Measurements from ENCODE around the gene MXRA8. TPM values are rescaled to one million over a fixed set of nuclear protein-coding genes. Genes with fewer than 3 reads are reported as not detected.

The MXRA8 gene
- total and polyA plus RNA-seq, 9 of the 15 experiments (the other 6 are each of a cell fraction or from before 2014, with no cell fraction given) = 0.66 to 11.3 (median 6.3) TPM

DNA sequence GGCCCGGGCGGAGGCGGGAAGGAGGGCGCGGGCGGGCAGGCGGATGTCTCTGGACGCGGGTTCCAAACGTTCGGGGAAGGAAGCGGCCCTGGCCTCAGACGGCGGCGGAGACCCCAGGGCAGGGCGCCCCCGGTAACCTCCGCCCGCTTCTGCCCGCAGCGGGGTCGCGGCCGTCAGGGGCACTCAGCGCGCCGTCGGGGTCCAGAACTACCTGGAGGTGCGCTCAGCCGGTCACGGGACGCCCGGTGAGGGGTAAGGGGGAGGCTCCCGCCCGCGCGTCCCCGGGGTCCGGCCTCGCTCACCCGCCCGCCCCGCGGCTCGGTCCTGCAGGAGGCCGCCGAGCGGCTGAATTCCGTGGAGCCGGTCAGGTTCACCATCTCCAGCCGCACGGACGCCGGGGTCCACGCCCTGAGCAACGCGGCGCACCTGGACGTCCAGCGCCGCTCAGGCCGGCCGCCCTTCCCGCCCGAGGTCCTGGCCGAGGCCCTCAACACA lies 49.6 kb downstream of the MXRA8 start (continued):
- TF ChIP-seq, protein P1, sequence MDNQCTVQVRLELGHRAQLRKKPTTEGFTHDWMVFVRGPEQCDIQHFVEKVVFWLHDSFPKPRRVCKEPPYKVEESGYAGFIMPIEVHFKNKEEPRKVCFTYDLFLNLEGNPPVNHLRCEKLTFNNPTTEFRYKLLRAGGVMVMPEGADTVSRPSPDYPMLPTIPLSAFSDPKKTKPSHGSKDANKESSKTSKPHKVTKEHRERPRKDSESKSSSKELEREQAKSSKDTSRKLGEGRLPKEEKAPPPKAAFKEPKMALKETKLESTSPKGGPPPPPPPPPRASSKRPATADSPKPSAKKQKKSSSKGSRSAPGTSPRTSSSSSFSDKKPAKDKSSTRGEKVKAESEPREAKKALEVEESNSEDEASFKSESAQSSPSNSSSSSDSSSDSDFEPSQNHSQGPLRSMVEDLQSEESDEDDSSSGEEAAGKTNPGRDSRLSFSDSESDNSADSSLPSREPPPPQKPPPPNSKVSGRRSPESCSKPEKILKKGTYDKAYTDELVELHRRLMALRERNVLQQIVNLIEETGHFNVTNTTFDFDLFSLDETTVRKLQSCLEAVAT (IDR thresholded peaks at IDR 0.05) = no peak
- TF ChIP-seq KLF13 (tag; IDR thresholded peaks at IDR 0.05; ENCODE audit: borderline replicate concordance, low read depth) (no peak), RHOXF2B (CRISPR knock-in tag; conservative IDR thresholded peaks at IDR 0.05) (no peak), ZNF583 (CRISPR knock-in tag; IDR thresholded peaks at IDR 0.05) (0 out of 2 replicates have a peak, but pooled peaks have one; percentile 36), ARNT (IDR thresholded peaks at IDR 0.05) (no peak), KDM4B (IDR thresholded peaks at IDR 0.05; ENCODE audit: borderline replicate concordance in 2 of 2, low read depth in 1 of 2) (0 out of 4 replicates have a peak, but pooled peaks of 1 of the 2 experiments have one; percentile 5), FOXK2 (conservative IDR thresholded peaks at IDR 0.05 in 1 of 2, IDR thresholded peaks at IDR 0.05 in 1 of 2; ENCODE audit: low read depth in 2 of 2) (no peak), ZBTB8A (IDR thresholded peaks at IDR 0.05; ENCODE audit: partially characterized antibody) (no peak), POLR3G (IDR thresholded peaks at IDR 0.05; ENCODE audit: extremely low read depth, insufficient read length, insufficient replicate concordance) (no peak), KDM1A (IDR thresholded peaks at IDR 0.05) (no peak), ZNF445 (CRISPR knock-in tag; IDR thresholded peaks at IDR 0.05; ENCODE audit: low read depth) (no peak), E2F4 (CRISPR knock-in tag; IDR thresholded peaks at IDR 0.05; ENCODE audit: low read depth) (peak; percentile 11; the same call in 1 of the 2 replicates), NR4A1 (CRISPR knock-in tag; IDR thresholded peaks at IDR 0.05) (no peak), NR4A1 (tag; IDR thresholded peaks at IDR 0.05) (no peak), ZNF239 (CRISPR knock-in tag; IDR thresholded peaks at IDR 0.05) (no peak), SIN3A (IDR thresholded peaks at IDR 0.05; ENCODE audit: borderline replicate concordance in 2 of 2, control insufficient read depth in 1 of 2, low read depth in 2 of 2, low read length in 2 of 2) (peak; percentile 20 to 84; a peak in 1 of 4 replicates), ZBTB2 (IDR thresholded peaks at IDR 0.05) (no peak), CHCHD3 (CRISPR knock-in tag; IDR thresholded peaks at IDR 0.05) (no peak), CGGBP1 (CRISPR knock-in tag; IDR thresholded peaks at IDR 0.05) (no peak), CBFA2T2 (conservative IDR thresholded peaks at IDR 0.05) (no peak), NONO (IDR thresholded peaks at IDR 0.05; ENCODE audit: low read depth in 2 of 2, low read length in 1 of 2) (no peak), FOXP1 (CRISPR knock-in tag; IDR thresholded peaks at IDR 0.05) (peak; percentile 58), FOXJ2 (tag; IDR thresholded peaks at IDR 0.05) (no peak)
- TF ChIP-seq, protein P2, sequence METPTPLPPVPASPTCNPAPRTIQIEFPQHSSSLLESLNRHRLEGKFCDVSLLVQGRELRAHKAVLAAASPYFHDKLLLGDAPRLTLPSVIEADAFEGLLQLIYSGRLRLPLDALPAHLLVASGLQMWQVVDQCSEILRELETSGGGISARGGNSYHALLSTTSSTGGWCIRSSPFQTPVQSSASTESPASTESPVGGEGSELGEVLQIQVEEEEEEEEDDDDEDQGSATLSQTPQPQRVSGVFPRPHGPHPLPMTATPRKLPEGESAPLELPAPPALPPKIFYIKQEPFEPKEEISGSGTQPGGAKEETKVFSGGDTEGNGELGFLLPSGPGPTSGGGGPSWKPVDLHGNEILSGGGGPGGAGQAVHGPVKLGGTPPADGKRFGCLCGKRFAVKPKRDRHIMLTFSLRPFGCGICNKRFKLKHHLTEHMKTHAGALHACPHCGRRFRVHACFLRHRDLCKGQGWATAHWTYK (CRISPR knock-in tag; IDR thresholded peaks at IDR 0.05) = peak; percentile 65; the same call in 1 of the 2 replicates
